Upper lobe of left lung (tissue), 4 donors: ENCODE data around the gene SDE2.

Experiments used
- EP300 ChIP-seq, 4 donors: sonication (generic); formaldehyde crosslinking; IDR thresholded peaks; one replicate each; pipeline ENCODE4 v1.5.1; 2017; ENCODE audit warnings: antibody characterized with exemption in 4 of 4, control low read depth in 2 of 4
- TF ChIP-seq, protein P1 (sequence below), 6 experiments: fragments of 450-650 bp in 4 of 6; fragments of 200-600 bp in 2 of 6; sonication (generic) in 2 of 6; IDR thresholded peaks; one replicate each; pipeline ENCODE4 v1.5.1; 2016 to 2019; ENCODE audit warnings: antibody characterized with exemption in 6 of 6

DNA sequence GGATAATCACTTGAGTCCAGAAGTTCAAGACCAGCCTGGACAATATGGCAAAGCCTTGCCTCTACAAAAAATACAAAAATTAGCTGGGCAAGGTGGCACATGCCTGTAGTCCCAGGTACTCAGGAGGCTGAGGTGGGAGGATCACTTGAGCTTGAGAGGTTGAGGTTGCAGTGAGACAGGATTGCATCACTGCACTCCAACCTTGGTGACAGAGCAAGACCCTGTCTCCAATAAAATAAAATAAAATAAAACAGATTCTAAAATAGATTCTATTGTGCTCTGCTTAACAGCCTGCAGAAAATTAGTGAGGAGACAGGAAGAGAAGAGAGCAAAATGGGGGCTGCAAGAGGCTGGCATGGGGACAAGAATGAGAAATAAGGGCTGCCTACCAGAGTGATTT lies 7.5 kb upstream of the SDE2 start:
- TF ChIP-seq, protein P1, sequence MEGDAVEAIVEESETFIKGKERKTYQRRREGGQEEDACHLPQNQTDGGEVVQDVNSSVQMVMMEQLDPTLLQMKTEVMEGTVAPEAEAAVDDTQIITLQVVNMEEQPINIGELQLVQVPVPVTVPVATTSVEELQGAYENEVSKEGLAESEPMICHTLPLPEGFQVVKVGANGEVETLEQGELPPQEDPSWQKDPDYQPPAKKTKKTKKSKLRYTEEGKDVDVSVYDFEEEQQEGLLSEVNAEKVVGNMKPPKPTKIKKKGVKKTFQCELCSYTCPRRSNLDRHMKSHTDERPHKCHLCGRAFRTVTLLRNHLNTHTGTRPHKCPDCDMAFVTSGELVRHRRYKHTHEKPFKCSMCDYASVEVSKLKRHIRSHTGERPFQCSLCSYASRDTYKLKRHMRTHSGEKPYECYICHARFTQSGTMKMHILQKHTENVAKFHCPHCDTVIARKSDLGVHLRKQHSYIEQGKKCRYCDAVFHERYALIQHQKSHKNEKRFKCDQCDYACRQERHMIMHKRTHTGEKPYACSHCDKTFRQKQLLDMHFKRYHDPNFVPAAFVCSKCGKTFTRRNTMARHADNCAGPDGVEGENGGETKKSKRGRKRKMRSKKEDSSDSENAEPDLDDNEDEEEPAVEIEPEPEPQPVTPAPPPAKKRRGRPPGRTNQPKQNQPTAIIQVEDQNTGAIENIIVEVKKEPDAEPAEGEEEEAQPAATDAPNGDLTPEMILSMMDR (IDR thresholded peaks at IDR 0.05): no peak
- TF ChIP-seq EP300 (IDR thresholded peaks at IDR 0.05): no peak
